Fibroblast of the aortic adventitia (primary cell): ENCODE results near the gene TFCP2L1. TPM values are rescaled to one million over a fixed set of nuclear protein-coding genes. Genes with fewer than 3 reads are reported as not detected.
"Not testable (repeated sequence)": the region's sequence is repeated elsewhere in the genome, so short reads cannot be mapped to it uniquely, and the experiment has no call there.

Source experiments
- DNase-seq: peaks from one replicate; pipeline ENCODE4 v3.0.0-alpha.2; 2010; ENCODE audit warnings: low read depth
- H3K4me3 ChIP-seq: 2 replicates; pipeline ENCODE4 v1.5.1; 2011; ENCODE audit warnings: low read depth, mild to moderate bottlenecking, control low read depth, low read length, moderate library complexity
- CTCF ChIP-seq: IDR thresholded peaks from 2 replicates; pipeline ENCODE4 v1.5.1; 2011; ENCODE audit warnings: mild to moderate bottlenecking, low read length, control low read depth, inconsistent platforms; ENCODE audit not compliant: insufficient read depth
- total RNA-seq: library from RNA; depleted of rRNA; stranded (reverse); fragments of >200 nt; gene quantifications from 2 replicates; pipeline ENCODE4 v1.2.3, GENCODE V29; 2012; ENCODE audit warnings: low replicate concordance

TFCP2L1 gene
- total RNA-seq, 1 donor, result under 0.01 TPM

GRCh38 chr2:121307048-121307447, 22.0 kb upstream of the TFCP2L1 start:
- no peak for TF ChIP-seq CTCF

GRCh38 chr2:121304941-121305340, 19.9 kb upstream of the TFCP2L1 start:
- DNase-seq, result no peak
- no peak for TF ChIP-seq CTCF
- H3K4me3 ChIP-seq, result no peak overlapping the region

More at GRCh38 chr2:121307048-121307447, 22.0 kb upstream of the TFCP2L1 start:
- DNase-seq, result no peak
- H3K4me3 ChIP-seq, result no peak overlapping the region

- no peak overlapping the region for H3K4me3 ChIP-seq
- DNase-seq, result no peak
- TF ChIP-seq CTCF, result no peak
Observed at GRCh38 chr2:121303531-121304263, 18.7 kb upstream of the TFCP2L1 start.

GRCh38 chr2:121301190-121301589, 16.2 kb upstream of the TFCP2L1 start:
- DNase-seq, H3K4me3 ChIP-seq: not testable (repeated sequence)

GRCh38 chr2:121298476-121298875, 13.5 kb upstream of the TFCP2L1 start:
- DNase-seq, result no peak
- no peak for TF ChIP-seq CTCF
- H3K4me3 ChIP-seq, result no peak overlapping the region

- not testable (repeated sequence) for H3K4me3 ChIP-seq, DNase-seq
Observed at GRCh38 chr2:121297866-121298265, 12.9 kb upstream of the TFCP2L1 start.

GRCh38 chr2:121297217-121297830, 12.3 kb upstream of the TFCP2L1 start:
- no peak overlapping the region for H3K4me3 ChIP-seq
- TF ChIP-seq CTCF, result peak; percentile 77
- DNase-seq, result peak; percentile 12
